GM19238 (cell line): Measurements from ENCODE around the gene DUS3L.
A peak's percentile ranks its signal among the peaks of the same experiment; 100 is the strongest.

Experiments
- DNase-seq: peaks from one replicate; pipeline ENCODE4 v3.0.0; 2011; ENCODE audit warnings: low spot score; ENCODE audit not compliant: insufficient read length

DUS3L gene

GRCh38 chr19:5790559-5791520 is at the start of gene DUS3L:
DUS3L (minus strand) TSS chr19:5791163; CDS start chr19:5791141, 22 bp downstream.
- DNase-seq = peak; percentile 100

GRCh38 chr19:5839065-5840017 is 48.4 kb upstream of the DUS3L start, which contains the start of gene FUT6:
FUT6 (minus strand) TSS chr19:5839702; CDS start chr19:5832567, 7,135 bp downstream.
- DNase-seq = no peak

GRCh38 chr19:5838353-5839064 is 47.5 kb upstream of the DUS3L start:
- no peak for DNase-seq

- DNase-seq = no peak
Observed at GRCh38 chr19:5837761-5838352, 46.9 kb upstream of the DUS3L start.

- no peak for DNase-seq
Observed at GRCh38 chr19:5832527-5833216, 41.7 kb upstream of the DUS3L start.

GRCh38 chr19:5832061-5832460 is 41.1 kb upstream of the DUS3L start:
- DNase-seq = no peak

- no peak for DNase-seq
Observed at GRCh38 chr19:5831159-5831558, 40.2 kb upstream of the DUS3L start.

GRCh38 chr19:5829567-5830310 is 38.8 kb upstream of the DUS3L start:
- no peak for DNase-seq

- peak; percentile 58 for DNase-seq
Observed at GRCh38 chr19:5828661-5829566, 38.0 kb upstream of the DUS3L start.

- DNase-seq = peak; percentile 97
Observed at GRCh38 chr19:5827891-5828660, 37.1 kb upstream of the DUS3L start.

- no peak for DNase-seq
Observed at GRCh38 chr19:5827342-5827890, 36.5 kb upstream of the DUS3L start.

- DNase-seq = peak; percentile 53
Observed at GRCh38 chr19:5826531-5827341, 35.8 kb upstream of the DUS3L start.

GRCh38 chr19:5825178-5825577 is 34.2 kb upstream of the DUS3L start:
- DNase-seq = no peak

- DNase-seq = no peak
Observed at GRCh38 chr19:5824751-5825150, 33.8 kb upstream of the DUS3L start.

GRCh38 chr19:5823579-5824281 is 32.8 kb upstream of the DUS3L start:
- DNase-seq = no peak
